ENCODE results near the gene RPS6KA5.
"Not testable (repeated sequence)": the region's sequence is repeated elsewhere in the genome, so short reads cannot be mapped to it uniquely, and the experiment has no call there.

RPS6KA5 gene

GRCh38 chr14:90981636-90982035, 78.8 kb downstream of the RPS6KA5 start:
- DNase-seq = no peak

- not testable (repeated sequence) for DNase-seq
Observed at GRCh38 chr14:90980636-90981035, 79.8 kb downstream of the RPS6KA5 start.

GRCh38 chr14:90979515-90979914, 80.9 kb downstream of the RPS6KA5 start:
- no peak for DNase-seq

GRCh38 chr14:90976101-90976500, 84.3 kb downstream of the RPS6KA5 start:
- DNase-seq = no peak

- DNase-seq = no peak
Observed at GRCh38 chr14:90971687-90972086, 88.8 kb downstream of the RPS6KA5 start.

GRCh38 chr14:90970167-90970600, 90.3 kb downstream of the RPS6KA5 start:
- no peak for DNase-seq

GRCh38 chr14:90969531-90970166, 90.8 kb downstream of the RPS6KA5 start:
- DNase-seq = no peak

- no peak for DNase-seq
Observed at GRCh38 chr14:90968025-90968424, 92.4 kb downstream of the RPS6KA5 start.

- no peak for DNase-seq
Observed at GRCh38 chr14:90966493-90966892, 93.9 kb downstream of the RPS6KA5 start.

- DNase-seq = no peak
Observed at GRCh38 chr14:90965765-90966164, 94.7 kb downstream of the RPS6KA5 start.

- DNase-seq = no peak
Observed at GRCh38 chr14:90963343-90963742, 97.1 kb downstream of the RPS6KA5 start.

- no peak for DNase-seq
Observed at GRCh38 chr14:90962505-90963109, 97.8 kb downstream of the RPS6KA5 start.

GRCh38 chr14:90960818-90961217, 99.6 kb downstream of the RPS6KA5 start:
- DNase-seq = no peak

- no peak for DNase-seq
Observed at GRCh38 chr14:90959344-90959743, 101.1 kb downstream of the RPS6KA5 start.

- DNase-seq = no peak
Observed at GRCh38 chr14:90956273-90956672, 104.2 kb downstream of the RPS6KA5 start.

- not testable (repeated sequence) for DNase-seq
Observed at GRCh38 chr14:90953643-90954042, 106.8 kb downstream of the RPS6KA5 start.

- no peak for DNase-seq
Observed at GRCh38 chr14:90943367-90943766, 117.1 kb downstream of the RPS6KA5 start.

GRCh38 chr14:90942511-90942910, 117.9 kb downstream of the RPS6KA5 start:
- no peak for DNase-seq

GRCh38 chr14:90941706-90942105, 118.7 kb downstream of the RPS6KA5 start:
- no peak for DNase-seq

- no peak for DNase-seq
Observed at GRCh38 chr14:90940318-90940962, 120.0 kb downstream of the RPS6KA5 start.

- DNase-seq = not testable (repeated sequence)
Observed at GRCh38 chr14:90939252-90939795, 121.1 kb downstream of the RPS6KA5 start.

GRCh38 chr14:90938615-90939014, 121.8 kb downstream of the RPS6KA5 start:
- no peak for DNase-seq

GRCh38 chr14:90936757-90937440, 123.5 kb downstream of the RPS6KA5 start:
- DNase-seq = no peak

Data from stimulated activated naive CD4-positive, alpha-beta T cell treated with Interleukin-2 at 50 U/mL for 16 hours (primary cell).